Measurements from ENCODE around the gene LUC7L.

The LUC7L gene

GRCh38 chr16:272633-273546 lies 43.6 kb upstream of the LUC7L start:
- no peak overlapping the region for H3K27ac ChIP-seq (replicated peaks; ENCODE audit: low read length)
- H2BK120ac ChIP-seq (ENCODE audit: low read depth, low read length): no peak overlapping the region
- no peak overlapping the region for H4K8ac ChIP-seq (ENCODE audit: low read depth, low read length)
- H3K4me1 ChIP-seq (ENCODE audit: control insufficient read depth in 2 of 2, insufficient read depth in 1 of 2, low read depth in 1 of 2, low read length in 2 of 2): peaks cover 6 to 7% of the 10 kb centered on the region in 2 donors
- H3K14ac ChIP-seq (ENCODE audit: low read length): no peak overlapping the region
- H4K91ac ChIP-seq (ENCODE audit: low read depth, low read length, poor library complexity): no peak overlapping the region
- H2BK5ac ChIP-seq (ENCODE audit: low read length): no peak overlapping the region
- no peak overlapping the region for H3K4me2 ChIP-seq (ENCODE audit: insufficient read depth, low read length, poor library complexity, severe bottlenecking)
- H3K79me1 ChIP-seq (ENCODE audit: low read depth, low read length): peaks cover 2% of the 10 kb centered on the region
- H3K9ac ChIP-seq (ENCODE audit: low read depth, low read length, poor library complexity): no peak overlapping the region
- no peak for DNase-seq (ENCODE audit: low spot score)
- H2BK12ac ChIP-seq (ENCODE audit: low read length): peak overlapping the region; percentile 84
- H3K4ac ChIP-seq (ENCODE audit: low read length): peak overlapping the region; percentile 37
- peak overlapping the region; percentile 73 for H3K23ac ChIP-seq (ENCODE audit: low read depth, low read length, poor library complexity)
- H3K18ac ChIP-seq (ENCODE audit: low read length): peak overlapping the region; percentile 76
- WGBS, 2 donors (ENCODE audit: extremely low coverage in 2 of 2, insufficient read length in 2 of 2, insufficient replicate concordance in 1 of 2): no CpG with 5 or more reads among the region's 36 CpGs
- H2AFZ ChIP-seq (ENCODE audit: low read length): no peak overlapping the region
- H2AK5ac ChIP-seq (ENCODE audit: low read depth, low read length): peak overlapping the region; percentile 99
- no peaks in the 10 kb centered on the region for H3K9me3 ChIP-seq (replicated peaks in 1 of 2; ENCODE audit: control insufficient read depth in 2 of 2, insufficient read depth in 1 of 2, low read depth in 1 of 2, low read length in 2 of 2)
- peak overlapping the region; percentile 67 for H2BK15ac ChIP-seq (ENCODE audit: low read length)
- H3K36me3 ChIP-seq (replicated peaks in 1 of 2; ENCODE audit: control insufficient read depth in 2 of 2, insufficient read depth in 2 of 2, low read length in 2 of 2): no peaks in the 10 kb centered on the region
- peaks cover 3 to 41% (median 24%) of the 10 kb centered on the region in 3 experiments for H3K27me3 ChIP-seq (ENCODE audit: control insufficient read depth in 3 of 3, insufficient read depth in 3 of 3, low read depth in 1 of 3, low read length in 3 of 3)
- H3K4me3 ChIP-seq (ENCODE audit: low read length in 2 of 2): no peak overlapping the region

GRCh38 chr16:270381-271255 lies 41.4 kb upstream of the LUC7L start:
- peaks cover 4 to 7% of the 10 kb centered on the region in 2 donors for H3K4me1 ChIP-seq (ENCODE audit: control insufficient read depth in 2 of 2, insufficient read depth in 1 of 2, low read depth in 1 of 2, low read length in 2 of 2)
- H2AK5ac ChIP-seq (ENCODE audit: low read depth, low read length): peak overlapping the region; percentile 86
- H3K4me2 ChIP-seq (ENCODE audit: insufficient read depth, low read length, poor library complexity, severe bottlenecking): no peak overlapping the region
- no peak overlapping the region for H2BK120ac ChIP-seq (ENCODE audit: low read depth, low read length)
- H3K4me3 ChIP-seq (ENCODE audit: low read length in 2 of 2): no peak overlapping the region
- peak overlapping the region; percentile 73 for H3K23ac ChIP-seq (ENCODE audit: low read depth, low read length, poor library complexity)
- peak overlapping the region; percentile 39 for H2BK5ac ChIP-seq (ENCODE audit: low read length)
- no peak overlapping the region for H3K4ac ChIP-seq (ENCODE audit: low read length)
- H3K27me3 ChIP-seq (ENCODE audit: control insufficient read depth in 3 of 3, insufficient read depth in 3 of 3, low read depth in 1 of 3, low read length in 3 of 3): peaks cover 3 to 27% (median 14%) of the 10 kb centered on the region in 3 experiments
- H3K36me3 ChIP-seq (replicated peaks in 1 of 2; ENCODE audit: control insufficient read depth in 2 of 2, insufficient read depth in 2 of 2, low read length in 2 of 2): peaks cover under 1 to 3% of the 10 kb centered on the region in 2 donors
- WGBS, 2 donors (ENCODE audit: extremely low coverage in 2 of 2, insufficient read length in 2 of 2, insufficient replicate concordance in 1 of 2): no CpG with 5 or more reads among the region's 34 CpGs
- no peak overlapping the region for H3K14ac ChIP-seq (ENCODE audit: low read length)
- peak overlapping the region; percentile 75 for H2BK15ac ChIP-seq (ENCODE audit: low read length)
- H4K8ac ChIP-seq (ENCODE audit: low read depth, low read length): no peak overlapping the region
- H4K91ac ChIP-seq (ENCODE audit: low read depth, low read length, poor library complexity): peak overlapping the region; percentile 72
- H3K9ac ChIP-seq (ENCODE audit: low read depth, low read length, poor library complexity): peak overlapping the region; percentile 30
- peaks cover 3% of the 10 kb centered on the region for H3K79me1 ChIP-seq (ENCODE audit: low read depth, low read length)
- no peak for DNase-seq (ENCODE audit: low spot score)
- H2AFZ ChIP-seq (ENCODE audit: low read length): no peak overlapping the region
- no peak overlapping the region for H2BK12ac ChIP-seq (ENCODE audit: low read length)
- H3K18ac ChIP-seq (ENCODE audit: low read length): peak overlapping the region; percentile 80
- H3K27ac ChIP-seq (replicated peaks; ENCODE audit: low read length): no peak overlapping the region
- H3K9me3 ChIP-seq (replicated peaks in 1 of 2; ENCODE audit: control insufficient read depth in 2 of 2, insufficient read depth in 1 of 2, low read depth in 1 of 2, low read length in 2 of 2): peaks cover 0 to 4% of the 10 kb centered on the region in 2 donors

DNA sequence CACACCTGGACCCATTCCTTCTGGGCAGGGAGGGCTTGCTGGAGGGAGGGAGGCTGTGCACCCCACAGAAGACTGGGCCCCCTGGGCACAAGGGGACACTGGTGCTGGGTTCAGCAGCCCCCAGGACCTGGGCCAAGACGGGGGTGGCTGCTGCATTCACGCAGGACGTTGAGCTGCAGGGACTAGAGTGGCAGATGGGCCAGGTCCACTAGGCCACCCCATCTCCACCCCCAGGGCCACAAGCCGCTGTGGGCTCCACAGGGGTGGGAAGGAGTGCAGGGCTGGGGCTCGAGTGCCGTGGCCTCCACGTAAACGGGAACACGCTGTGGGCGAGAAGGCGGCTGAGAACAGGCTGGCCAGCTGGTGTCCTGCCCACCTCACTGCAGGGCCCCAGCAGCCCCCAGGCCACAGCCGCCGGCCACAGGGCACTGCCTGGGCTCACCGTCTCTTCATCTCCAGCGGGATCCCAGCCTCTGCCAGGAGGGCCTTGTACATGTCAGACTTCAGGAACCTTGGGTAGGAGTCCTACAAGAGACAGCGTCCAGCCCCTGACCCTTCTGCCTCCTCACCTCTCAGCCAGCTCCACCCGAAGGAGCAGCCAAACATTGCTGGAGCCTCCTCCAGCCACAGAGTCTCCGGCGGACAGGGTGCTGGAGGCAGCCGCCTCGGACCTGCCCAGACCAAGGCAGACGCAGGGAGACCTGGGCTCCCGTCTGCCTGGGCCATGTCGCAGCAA lies 40.0 kb upstream of the LUC7L start:
- no peak overlapping the region for H2AFZ ChIP-seq (ENCODE audit: low read length)
- WGBS, 2 donors (ENCODE audit: extremely low coverage in 2 of 2, insufficient read length in 2 of 2, insufficient replicate concordance in 1 of 2): no CpG with 5 or more reads among the region's 24 CpGs
- H3K18ac ChIP-seq (ENCODE audit: low read length): peak overlapping the region; percentile 83
- H2BK12ac ChIP-seq (ENCODE audit: low read length): no peak overlapping the region
- no peak for DNase-seq (ENCODE audit: low spot score)
- no peak overlapping the region for H2BK15ac ChIP-seq (ENCODE audit: low read length)
- no peak overlapping the region for H3K4me3 ChIP-seq (ENCODE audit: low read length in 2 of 2)
- peak overlapping the region; percentile 75 for H3K14ac ChIP-seq (ENCODE audit: low read length)
- peaks cover 7 to 17% of the 10 kb centered on the region in 2 donors for H3K36me3 ChIP-seq (replicated peaks in 1 of 2; ENCODE audit: control insufficient read depth in 2 of 2, insufficient read depth in 2 of 2, low read length in 2 of 2)
- peaks cover 0 to 15% (median 2%) of the 10 kb centered on the region in 3 experiments for H3K27me3 ChIP-seq (ENCODE audit: control insufficient read depth in 3 of 3, insufficient read depth in 3 of 3, low read depth in 1 of 3, low read length in 3 of 3)
- H3K27ac ChIP-seq (replicated peaks; ENCODE audit: low read length): no peak overlapping the region
- H4K8ac ChIP-seq (ENCODE audit: low read depth, low read length): no peak overlapping the region
- peak overlapping the region; percentile 21 for H3K9ac ChIP-seq (ENCODE audit: low read depth, low read length, poor library complexity)
- H3K79me1 ChIP-seq (ENCODE audit: low read depth, low read length): peaks cover 3% of the 10 kb centered on the region
- no peak overlapping the region for H3K4me2 ChIP-seq (ENCODE audit: insufficient read depth, low read length, poor library complexity, severe bottlenecking)
- no peak overlapping the region for H2BK5ac ChIP-seq (ENCODE audit: low read length)
- peak overlapping the region; percentile 66 for H3K4ac ChIP-seq (ENCODE audit: low read length)
- H4K91ac ChIP-seq (ENCODE audit: low read depth, low read length, poor library complexity): peak overlapping the region; percentile 7
- H2AK5ac ChIP-seq (ENCODE audit: low read depth, low read length): peak overlapping the region; percentile 70
- no peak overlapping the region for H2BK120ac ChIP-seq (ENCODE audit: low read depth, low read length)
- H3K23ac ChIP-seq (ENCODE audit: low read depth, low read length, poor library complexity): peak overlapping the region; percentile 89
- peaks cover 0 to 4% of the 10 kb centered on the region in 2 donors for H3K9me3 ChIP-seq (replicated peaks in 1 of 2; ENCODE audit: control insufficient read depth in 2 of 2, insufficient read depth in 1 of 2, low read depth in 1 of 2, low read length in 2 of 2)
- peaks cover 0 to 2% of the 10 kb centered on the region in 2 donors for H3K4me1 ChIP-seq (ENCODE audit: control insufficient read depth in 2 of 2, insufficient read depth in 1 of 2, low read depth in 1 of 2, low read length in 2 of 2)

Measured in neuronal stem cell (in vitro differentiated cells).